Activated naive CD4-positive, alpha-beta T cell treated with anti-CD3 and anti-CD28 coated beads, Interleukin-2, amount 50 U/mL, for 72 hours (primary cell): ENCODE measurements around the gene SLC40A1. TPM values are rescaled to one million over a fixed set of nuclear protein-coding genes. Genes with fewer than 3 reads are reported as not detected.

Experiments used
- ATAC-seq, 2 donors: fragments of 150-1000 bp; cut with Tn5 transposase; 2 replicates each; pipeline ENCODE4 v1.10.0; 2021; ENCODE audit warnings: mild to moderate bottlenecking in 2 of 2, moderate library complexity in 2 of 2
- DNase-seq, 2 donors: peaks; one replicate each; pipeline ENCODE4 v3.0.0; 2021 to 2022; ENCODE audit warnings: low spot score in 2 of 2
- H3K27ac Mint-ChIP-seq, 2 donors: one replicate each; pipeline ENCODE4 v1.8.0; 2022; ENCODE audit warnings: mild to moderate bottlenecking in 2 of 2, mixed read lengths in 2 of 2
- H3K36me3 Mint-ChIP-seq, 2 donors: one replicate each; pipeline ENCODE4 v1.8.0; 2022; ENCODE audit warnings: mixed read lengths in 2 of 2
- H3K9me3 Mint-ChIP-seq, 2 donors: one replicate each; pipeline ENCODE4 v1.8.0; 2022; ENCODE audit warnings: mixed read lengths in 2 of 2
- total RNA-seq, 2 donors: library from RNA; stranded (reverse); gene quantifications; one replicate each; pipeline ENCODE4 v1.2.3, GENCODE V29; 2022

The SLC40A1 gene
- total RNA-seq, 2 donors from 2014 or later = 1.6 to 4.6 TPM

- no peak for ATAC-seq
- peaks cover 5 to 7% of the 10 kb centered on the region in 2 donors for H3K9me3 Mint-ChIP-seq
- H3K36me3 Mint-ChIP-seq = peaks cover 0 to 5% of the 10 kb centered on the region in 2 donors
- DNase-seq = no peak
- H3K27ac Mint-ChIP-seq = no peak overlapping the region
Measured at GRCh38 chr2:189515264-189515663, 65.3 kb downstream of the SLC40A1 start.

- peaks cover 8 to 9% of the 10 kb centered on the region in 2 donors for H3K9me3 Mint-ChIP-seq
- no peak overlapping the region for H3K27ac Mint-ChIP-seq
- no peak for ATAC-seq
Measured at GRCh38 chr2:189514104-189514503, 66.5 kb downstream of the SLC40A1 start.

GRCh38 chr2:189512879-189513278 is 67.7 kb downstream of the SLC40A1 start:
- ATAC-seq = no peak
- no peak for DNase-seq
- peaks cover 0 to 15% of the 10 kb centered on the region in 2 donors for H3K36me3 Mint-ChIP-seq
- peaks cover 13 to 14% of the 10 kb centered on the region in 2 donors for H3K9me3 Mint-ChIP-seq
- no peak overlapping the region for H3K27ac Mint-ChIP-seq

More at GRCh38 chr2:189514104-189514503, 66.5 kb downstream of the SLC40A1 start:
- peaks cover 0 to 9% of the 10 kb centered on the region in 2 donors for H3K36me3 Mint-ChIP-seq
- DNase-seq = no peak

GRCh38 chr2:189511960-189512319 is 68.6 kb downstream of the SLC40A1 start:
- no peak for ATAC-seq
- H3K36me3 Mint-ChIP-seq = peaks cover 0 to 11% of the 10 kb centered on the region in 2 donors
- no peak overlapping the region for H3K27ac Mint-ChIP-seq
- peaks cover 8 to 9% of the 10 kb centered on the region in 2 donors for H3K9me3 Mint-ChIP-seq
- no peak for DNase-seq

GRCh38 chr2:189511210-189511959 is 69.2 kb downstream of the SLC40A1 start:
- DNase-seq (no peak), ATAC-seq (no peak)
- peaks cover 7 to 8% of the 10 kb centered on the region in 2 donors for H3K9me3 Mint-ChIP-seq
- H3K27ac Mint-ChIP-seq = no peak overlapping the region
- peaks cover 0 to 10% of the 10 kb centered on the region in 2 donors for H3K36me3 Mint-ChIP-seq

Other genes starting within 250 kb of the SLC40A1 start
- 10 to 100 TPM; 29.8 to 80.1 TPM for gene WDR75, start 139.3 kb downstream of the SLC40A1 start, total RNA-seq
- gene ASNSD1, start 80.7 kb upstream of the SLC40A1 start, total RNA-seq = 10 to 100 TPM; 46.2 to 59.0 TPM
- 1 to 10 TPM; 2.6 to 2.9 TPM for gene ANKAR, start 93.9 kb upstream of the SLC40A1 start, total RNA-seq
- gene OSGEPL1, start 182.0 kb upstream of the SLC40A1 start, total RNA-seq = 10 to 100 TPM in 1 of 2 donors, 1 to 10 TPM in 1; 8.9 to 11.8 TPM
- gene ORMDL1, start 203.6 kb upstream of the SLC40A1 start, total RNA-seq = 10 to 100 TPM; 58.9 to 59.5 TPM
- 10 to 100 TPM; 35.2 to 38.3 TPM for gene PMS1, start 203.7 kb upstream of the SLC40A1 start, total RNA-seq